ENCODE data around the gene RECK. TPM values are rescaled to one million over a fixed set of nuclear protein-coding genes. Genes with fewer than 3 reads are reported as not detected.
"Not testable (repeated sequence)": the region's sequence is repeated elsewhere in the genome, so short reads cannot be mapped to it uniquely, and the experiment has no call there.

Gene RECK
- total RNA-seq, 1 experiment from 2014 or later: 10.6 TPM

DNA sequence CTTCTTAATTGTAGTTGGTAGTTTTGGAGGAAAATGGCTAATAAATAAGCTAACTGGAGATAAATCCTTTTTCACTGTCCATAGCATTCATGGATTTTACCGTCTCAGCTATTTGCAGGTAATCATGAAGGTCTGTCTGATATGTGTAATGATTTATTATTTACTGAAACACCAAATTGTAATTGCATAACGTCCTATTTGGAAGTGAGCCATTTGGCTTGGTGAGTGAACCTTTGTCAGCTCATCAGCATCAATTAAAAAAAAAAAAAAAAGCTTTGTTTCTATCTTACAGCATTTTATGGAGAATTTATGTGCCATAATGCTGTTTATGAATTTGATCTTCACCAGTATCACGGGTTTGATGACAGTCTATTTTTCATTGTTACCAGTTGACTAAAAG, 20.2 kb downstream of the RECK start:
- DNase-seq (ENCODE audit: low read depth): no peak

DNA sequence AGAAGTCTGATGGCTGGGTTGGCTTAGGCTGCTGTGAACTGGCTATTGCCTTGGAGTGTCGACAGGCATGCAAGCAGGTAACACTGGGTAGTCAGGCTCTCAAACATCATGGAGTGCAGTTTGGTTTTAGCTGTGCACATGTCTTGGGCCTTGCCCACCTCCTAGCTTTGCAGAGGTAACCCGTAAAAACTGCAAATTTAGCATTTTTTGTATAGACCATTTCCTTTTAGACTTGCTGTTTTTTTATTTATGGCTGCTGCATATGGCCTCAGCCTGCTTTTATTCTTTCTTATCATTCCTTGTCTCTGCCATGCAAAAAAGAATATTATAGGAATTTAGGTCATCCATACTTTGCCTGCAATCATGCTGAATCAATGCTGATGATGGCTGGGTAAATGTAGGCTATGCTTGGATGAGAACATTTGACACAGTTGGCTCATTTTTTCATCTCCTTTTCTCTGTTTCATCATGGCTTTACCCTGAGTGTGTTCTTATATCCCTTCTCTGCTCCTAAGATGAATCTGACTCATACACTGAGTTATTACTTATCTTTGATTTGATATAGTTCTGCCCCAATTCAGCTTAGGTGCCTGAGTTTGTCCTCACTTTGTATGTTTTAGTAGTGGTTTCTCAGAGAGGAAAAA, 27.2 kb downstream of the RECK start:
- DNase-seq (ENCODE audit: low read depth): peak; percentile 28

DNA sequence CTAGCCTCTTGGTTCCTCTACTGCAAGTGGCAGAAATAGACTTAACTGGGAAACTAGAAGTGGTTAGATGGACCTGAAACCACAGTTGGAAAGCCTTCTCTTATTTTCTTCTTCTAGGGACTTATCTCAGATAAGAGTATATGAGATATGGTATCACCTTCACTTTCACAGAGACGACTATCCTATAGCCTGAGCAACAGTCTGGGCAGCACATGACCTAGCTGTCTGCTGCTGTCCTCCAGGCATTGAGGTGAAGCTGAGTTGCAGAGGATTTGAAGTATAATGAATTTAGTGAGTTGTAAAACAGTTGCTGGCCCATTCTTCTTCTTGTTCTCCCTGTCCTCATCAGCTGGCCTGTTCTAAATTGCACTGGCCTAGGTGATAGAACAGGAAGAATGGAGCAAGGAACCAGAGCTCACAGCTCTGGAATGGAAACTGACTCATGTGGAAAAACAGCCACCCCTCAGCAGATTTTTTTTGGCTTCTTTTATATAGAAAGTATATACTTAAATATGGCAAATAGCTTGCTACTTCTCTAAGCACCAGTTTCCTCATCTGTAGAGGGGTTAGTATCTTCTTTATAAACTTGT, 27.8 kb downstream of the RECK start:
- DNase-seq (ENCODE audit: low read depth): peak; percentile 6

DNA sequence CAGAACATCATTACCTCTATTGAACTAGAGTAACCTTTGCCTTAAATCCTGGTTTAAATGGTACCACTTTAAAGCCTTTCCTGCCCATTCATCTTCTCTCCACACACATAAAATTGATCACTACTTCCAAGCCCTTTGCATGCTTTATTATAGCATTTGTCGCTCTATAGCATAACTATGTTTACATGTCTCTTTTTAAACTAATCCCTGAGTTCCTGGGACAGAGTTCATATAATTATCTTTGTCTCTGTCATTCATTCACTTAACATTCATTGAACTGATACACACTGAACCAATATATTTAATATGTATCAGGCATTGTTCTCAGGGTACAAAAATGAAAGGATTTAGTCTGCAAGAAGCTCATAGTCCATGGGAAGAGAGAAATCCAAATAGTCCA, 37.3 kb downstream of the RECK start:
- DNase-seq (ENCODE audit: low read depth): no peak

DNA sequence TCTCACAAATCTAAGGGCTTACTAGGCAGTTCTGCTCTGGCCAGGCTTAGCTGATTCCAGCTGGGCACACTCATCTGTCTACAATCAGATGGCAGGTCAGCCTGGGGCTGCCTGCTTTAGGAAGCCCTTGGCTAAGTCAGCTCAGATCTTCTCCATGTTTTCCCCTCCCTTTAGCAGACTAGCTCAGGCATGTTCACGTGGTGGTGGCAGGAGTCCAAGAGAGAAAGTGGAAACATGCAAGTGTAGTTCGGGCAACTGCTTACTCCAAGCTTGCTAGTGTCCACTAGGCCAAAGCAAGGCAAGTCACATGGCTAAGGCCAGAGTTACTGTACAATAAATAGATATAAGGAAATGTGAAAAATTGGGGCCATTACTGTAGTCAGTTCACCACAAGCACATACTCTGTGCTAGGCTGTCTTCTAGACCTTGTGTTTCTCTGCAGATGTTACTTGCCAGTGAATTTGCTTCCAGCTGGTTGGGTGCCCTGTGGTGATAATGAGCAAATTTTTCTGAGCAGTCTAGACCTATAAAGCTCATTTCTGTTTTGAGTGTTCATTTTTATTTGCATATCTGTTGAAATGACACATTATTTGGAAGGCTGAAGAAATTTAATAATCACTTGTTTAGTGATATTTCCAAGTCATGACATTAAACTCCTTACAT, 38.3 kb downstream of the RECK start:
- peak; percentile 80 for DNase-seq (ENCODE audit: low read depth)

DNA sequence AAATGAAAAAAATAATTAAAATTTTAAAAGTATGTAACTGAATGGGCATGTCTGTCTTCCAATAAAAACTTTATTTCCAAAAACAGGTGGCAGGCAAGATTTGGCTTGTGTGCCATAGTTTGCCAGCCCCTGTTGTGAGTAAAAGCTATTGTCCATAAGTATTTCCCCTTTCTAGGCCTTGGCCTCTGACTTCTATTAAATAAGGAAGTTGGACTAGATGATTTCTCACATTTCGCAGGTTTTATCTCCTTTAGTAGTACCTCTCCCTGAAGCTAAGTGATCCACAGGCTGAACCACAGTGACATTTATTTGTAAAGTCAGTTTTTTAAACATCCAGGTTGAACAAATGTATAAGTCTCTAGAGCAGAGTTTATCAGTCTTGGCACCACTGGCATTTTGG, 41.3 kb downstream of the RECK start:
- no peak for DNase-seq (ENCODE audit: low read depth)

DNA sequence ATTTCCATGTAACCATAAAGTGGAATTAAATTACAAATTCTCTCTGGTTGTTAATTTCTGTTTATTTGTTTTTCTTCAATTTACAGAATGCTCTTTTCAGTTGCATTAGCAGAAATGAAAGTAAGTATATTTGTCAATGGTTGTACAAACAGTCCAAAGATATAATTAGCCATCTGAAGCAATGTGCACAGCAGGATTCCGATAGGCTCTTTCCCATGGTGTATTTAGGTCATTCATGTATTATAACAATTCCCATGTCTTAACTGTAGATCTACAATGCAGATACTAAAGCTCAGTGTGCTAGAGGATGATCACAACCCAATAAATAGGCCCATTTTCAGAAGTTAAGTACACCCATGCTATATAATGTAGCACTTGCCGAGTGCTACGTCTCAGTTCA, 43.8 kb downstream of the RECK start:
- DNase-seq (ENCODE audit: low read depth): no peak

DNA sequence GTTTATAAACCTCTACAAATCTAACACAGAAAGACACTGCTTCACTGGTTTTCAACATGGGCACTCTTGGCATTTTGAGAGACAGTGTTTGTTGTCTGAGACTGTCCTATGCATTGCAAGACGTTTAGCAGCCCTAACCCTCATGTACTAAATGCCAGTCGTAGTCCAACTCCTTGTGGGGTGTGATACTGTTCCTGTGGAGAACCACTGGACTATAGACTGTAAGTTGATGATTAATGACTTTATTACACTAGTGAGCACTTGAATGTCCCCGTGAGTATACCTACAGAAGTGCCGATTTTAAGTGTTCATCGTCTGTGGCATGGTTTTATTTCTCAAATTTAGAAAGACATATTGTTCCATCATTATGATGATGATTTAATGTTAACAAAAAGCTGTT, 46.2 kb downstream of the RECK start:
- no peak for DNase-seq (ENCODE audit: low read depth)

DNA sequence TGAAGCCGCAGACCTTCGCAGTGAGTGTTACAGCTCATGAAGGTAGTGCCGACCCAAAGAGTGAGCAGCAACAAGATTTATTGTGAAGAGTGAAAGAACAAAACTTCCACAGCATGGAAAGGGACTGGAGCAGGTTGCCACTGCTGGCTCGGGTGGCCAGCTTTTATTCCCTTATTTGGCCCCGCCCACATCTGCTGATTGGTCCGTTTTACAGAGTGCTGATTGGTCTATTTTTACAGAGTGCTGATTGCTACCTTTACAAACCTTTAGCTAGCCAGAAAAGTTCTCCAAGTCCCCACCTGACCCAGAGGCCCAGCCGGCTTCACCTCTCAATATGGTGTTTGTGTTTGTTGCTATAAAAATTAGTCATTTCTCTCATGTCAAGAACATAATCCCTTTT, 49.7 kb downstream of the RECK start:
- DNase-seq (ENCODE audit: low read depth): no peak

DNA sequence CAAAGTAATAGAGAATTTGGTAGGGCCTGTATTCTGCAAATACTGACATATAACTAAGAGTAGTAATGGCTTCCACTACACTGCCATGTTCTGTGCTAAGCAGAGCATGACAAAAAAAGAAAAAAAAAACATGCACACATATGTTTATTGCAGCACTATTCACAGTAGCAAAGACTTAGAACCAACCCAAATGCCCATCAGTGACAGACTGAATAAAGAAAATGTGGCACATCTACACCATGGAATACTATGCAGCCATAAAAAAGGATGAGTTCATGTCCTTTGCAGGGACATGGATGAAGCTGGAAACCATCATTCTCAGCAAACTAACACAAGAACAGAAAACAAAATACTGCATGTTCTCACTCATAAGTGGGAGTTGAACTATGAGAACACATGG, 50.3 kb downstream of the RECK start:
- not testable (repeated sequence) for DNase-seq (ENCODE audit: low read depth)

DNA sequence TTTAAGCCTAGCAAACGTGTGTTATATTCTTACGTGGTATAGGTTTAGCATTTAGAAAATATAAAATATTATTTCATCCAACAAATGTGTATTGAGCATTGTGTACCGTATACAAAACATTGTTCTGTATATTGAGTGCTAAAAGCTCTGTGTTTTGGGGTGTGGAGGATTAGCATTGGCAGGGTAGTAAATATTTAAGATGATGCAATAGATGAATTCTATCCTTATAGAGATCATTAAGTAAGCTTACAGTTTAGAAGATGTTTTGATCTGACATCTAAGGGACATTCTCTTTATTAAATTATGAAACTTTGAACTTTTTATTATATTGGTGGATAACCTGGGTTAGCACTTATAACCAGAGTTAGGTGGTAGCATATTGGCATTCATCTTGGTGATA, 51.3 kb downstream of the RECK start:
- DNase-seq (ENCODE audit: low read depth): no peak

DNA sequence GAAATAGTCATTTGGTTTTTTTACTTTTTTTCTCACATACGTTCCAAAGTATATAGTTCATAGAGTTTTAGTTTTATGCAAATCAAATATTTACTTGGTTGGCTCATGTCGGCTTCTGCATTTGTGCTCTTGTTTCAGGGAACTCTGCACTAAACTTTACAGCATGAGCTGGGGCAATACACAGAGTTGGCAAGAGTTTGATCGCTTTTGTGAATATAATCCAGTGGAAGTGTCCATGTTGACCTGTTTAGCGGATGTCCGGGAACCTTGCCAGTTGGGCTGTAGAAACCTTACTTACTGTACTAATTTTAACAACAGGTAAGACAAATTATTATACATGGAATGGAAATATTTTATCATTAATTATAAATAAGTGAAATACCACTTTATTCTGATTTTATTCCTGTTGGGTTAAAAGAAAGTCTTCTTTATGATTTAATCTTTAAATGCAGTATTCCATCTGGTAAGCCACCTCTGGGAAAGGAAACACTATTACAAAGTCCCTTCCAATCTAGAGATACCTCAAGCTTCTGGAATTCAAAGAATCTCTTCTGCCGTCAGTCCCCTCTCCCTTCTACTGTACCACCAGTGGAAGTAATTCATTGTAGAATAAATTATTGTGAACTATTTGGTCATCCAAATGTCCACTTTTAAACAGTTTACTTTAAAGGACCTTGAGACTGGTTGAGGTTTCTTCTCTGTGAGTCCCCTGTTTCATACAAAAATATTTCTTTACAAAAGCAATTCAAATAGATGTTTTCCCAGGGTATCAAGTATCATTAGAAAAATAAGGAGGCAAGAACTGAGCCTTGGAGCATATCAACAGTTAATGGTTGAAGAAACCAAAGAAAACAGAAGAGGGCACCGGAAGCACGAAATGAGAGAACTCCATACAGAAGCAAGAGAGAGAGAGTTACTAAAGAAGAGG, 54.6 kb downstream of the RECK start:
- peak; percentile 62 for DNase-seq (ENCODE audit: low read depth)

DNA sequence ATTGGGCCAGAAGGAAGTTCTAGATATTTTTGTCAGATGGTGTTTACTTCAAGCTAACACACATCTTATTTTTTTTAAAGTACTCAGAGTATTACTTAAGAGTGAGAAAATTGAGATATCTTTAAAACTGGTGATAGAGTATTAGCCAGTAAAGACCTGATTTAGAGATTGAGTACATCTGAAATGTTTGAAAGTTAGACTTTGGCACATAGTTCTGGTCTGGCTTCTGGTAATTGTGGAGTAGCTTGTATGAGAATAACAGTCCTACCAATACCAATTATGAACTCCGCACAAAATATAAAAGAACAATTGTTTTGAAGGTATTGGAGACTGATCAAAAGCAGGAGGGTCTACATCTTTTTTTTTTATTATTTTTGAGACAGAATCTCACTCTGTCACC, 55.3 kb downstream of the RECK start:
- DNase-seq (ENCODE audit: low read depth): no peak

DNA sequence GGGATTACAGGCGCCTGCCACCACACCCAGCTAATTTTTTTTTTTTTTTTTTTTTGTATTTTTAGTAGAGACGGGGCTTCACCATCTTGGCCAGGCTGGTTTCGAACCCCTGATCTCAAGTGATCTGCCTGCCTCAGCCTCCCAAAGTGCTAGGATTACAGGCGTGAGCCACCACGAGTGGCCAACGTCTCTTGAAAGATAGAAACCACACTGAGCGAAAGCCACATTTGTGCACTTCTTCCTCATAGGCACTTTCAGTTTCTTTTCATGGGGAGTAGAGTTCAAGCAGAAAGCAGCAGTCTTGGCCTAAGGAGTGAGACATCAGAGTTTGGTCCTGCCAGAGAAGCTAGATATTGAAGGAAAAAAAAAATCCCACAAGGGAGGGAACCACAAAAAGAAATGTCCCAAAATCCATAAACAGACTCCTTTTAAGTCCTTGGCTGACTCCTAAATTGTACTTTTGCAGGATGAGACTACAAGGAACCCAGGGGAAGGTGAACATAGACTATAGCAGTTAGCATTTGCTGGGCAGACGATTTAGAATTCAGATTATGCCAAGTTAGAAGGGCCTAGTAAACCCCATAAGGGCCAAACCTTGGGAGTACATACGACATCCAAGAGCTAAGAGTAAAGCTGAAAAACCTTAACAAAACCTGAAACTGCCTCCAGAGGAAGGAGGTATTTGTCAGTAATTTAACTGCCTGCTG, 55.9 kb downstream of the RECK start:
- DNase-seq (ENCODE audit: low read depth): no peak

DNA sequence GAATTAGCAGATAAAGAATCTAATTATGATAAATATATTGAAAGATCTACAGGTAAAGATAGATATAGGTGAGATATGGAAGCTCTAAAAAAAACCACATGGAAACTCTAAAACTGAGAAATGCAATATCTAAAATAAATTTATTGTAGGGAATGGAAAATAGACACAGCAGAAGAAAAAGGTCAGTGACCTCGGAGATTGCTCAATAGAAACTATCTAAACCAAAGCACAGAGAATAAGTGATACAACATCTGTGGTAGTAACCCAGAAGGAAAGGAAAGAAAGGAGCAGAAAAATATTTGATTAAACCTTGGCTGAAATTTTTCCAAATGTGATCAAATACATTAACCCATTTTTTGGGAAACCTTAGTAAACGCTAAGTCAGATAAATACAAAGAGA, 56.7 kb downstream of the RECK start:
- DNase-seq (ENCODE audit: low read depth): peak; percentile 25

DNA sequence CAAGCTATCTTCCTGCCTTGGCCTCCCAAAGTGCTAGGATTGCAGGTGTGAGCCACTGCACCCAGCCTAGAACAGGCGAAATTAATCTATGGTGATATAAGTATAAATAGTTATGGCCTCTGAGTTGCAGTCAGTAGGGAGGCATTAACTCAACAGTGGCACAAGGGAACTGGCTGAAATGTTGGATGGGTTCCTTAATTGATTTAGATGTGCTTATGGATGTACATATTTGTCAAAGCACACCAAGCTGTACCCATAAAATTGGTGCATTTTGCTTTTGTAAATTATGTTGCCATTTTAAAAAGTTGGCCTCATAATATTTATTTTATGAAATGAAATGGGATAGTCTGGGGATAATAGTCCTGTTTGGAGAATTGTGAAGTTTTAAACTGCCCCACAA, 63.0 kb downstream of the RECK start:
- DNase-seq (ENCODE audit: low read depth): no peak

DNA sequence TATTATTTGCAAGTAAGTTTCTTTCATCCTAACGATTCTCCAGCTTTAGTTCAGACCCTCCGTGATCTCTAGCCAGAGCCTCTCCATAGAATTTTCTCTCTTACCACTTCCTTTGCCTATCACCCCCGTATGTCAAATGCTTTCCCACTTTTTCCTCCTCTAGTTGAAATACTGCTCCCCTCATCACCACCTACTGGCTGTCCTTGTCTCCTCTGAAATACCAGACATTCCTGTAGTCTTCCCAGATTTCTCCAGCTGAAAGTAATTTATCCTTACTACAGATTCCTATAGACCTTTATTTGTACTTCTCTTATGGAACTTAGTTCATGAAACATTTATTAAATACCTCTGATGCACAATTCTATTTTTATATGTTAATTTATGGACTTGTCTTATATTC, 63.8 kb downstream of the RECK start:
- peak; percentile 14 for DNase-seq (ENCODE audit: low read depth)

DNA sequence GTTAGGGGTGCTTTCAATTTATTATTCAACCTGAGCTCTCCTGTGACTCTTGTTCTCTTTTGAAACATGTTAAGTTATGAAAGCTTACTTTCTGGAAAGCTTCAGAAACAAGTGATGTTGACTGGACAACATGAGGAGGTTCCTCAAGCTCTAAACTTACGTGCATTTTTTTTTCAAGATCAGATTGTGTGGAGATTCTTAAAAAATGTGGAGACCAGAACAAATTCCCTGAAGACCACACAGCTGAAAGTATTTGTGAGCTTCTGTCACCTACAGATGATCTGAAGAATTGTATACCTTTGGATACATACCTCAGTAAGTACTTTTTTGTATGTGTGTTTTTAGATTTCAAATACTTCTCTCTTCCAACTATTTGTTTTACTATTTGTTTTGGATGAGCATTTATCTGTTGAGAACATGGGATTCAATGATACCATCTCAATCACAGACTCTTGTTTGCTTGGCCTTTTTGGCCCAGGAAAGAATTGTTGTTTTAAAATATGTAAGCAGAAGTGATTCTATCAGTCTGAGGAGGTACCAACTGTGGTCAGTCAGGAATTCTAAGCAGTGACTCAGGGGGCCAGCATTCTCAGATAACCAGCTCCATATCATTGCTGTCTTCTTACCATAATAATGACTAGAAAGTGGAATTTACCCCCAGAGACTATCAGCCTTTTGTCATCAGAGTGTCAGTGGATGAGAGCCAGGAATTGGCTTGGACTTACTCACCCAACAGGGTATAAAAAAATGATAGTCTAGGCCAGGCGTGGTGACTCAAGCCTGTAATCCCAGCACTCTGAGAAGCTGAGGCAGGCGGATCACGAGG, 65.4 kb downstream of the RECK start:
- DNase-seq (ENCODE audit: low read depth): peak; percentile 99

DNA sequence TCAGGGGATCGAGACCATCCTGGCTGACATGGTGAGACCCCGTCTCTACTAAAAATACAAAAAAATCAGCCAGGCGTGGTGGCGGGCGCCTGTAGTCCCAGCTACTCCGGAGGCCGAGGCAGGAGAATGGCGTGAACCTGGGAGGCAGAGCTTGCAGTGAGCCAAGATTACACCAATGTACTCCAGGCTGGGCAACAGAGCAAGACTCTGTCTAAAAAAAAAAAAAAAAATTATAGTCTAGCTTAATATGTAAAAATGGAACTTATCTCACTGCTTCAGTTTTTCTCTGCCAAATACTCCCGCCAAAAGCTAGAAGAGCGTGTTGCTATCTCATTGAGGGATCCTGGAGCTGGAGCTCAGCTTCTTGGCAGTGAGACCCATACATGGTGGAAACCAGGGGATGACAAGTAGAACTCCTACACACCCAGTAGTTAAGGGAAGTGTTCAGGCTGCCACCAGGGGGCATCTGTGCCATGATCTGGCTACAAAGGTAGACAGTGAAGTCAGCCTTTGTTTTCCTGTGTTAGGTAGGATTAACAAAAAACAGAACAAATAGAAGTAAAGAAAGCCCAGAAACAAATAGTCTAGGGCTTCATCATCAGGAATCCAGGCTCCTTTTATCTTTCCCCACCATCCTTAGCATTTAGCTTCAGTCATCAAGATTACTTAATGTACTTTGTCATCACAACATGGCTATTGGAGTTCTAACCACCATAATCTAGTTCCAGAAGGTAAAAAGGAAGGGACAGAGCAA, 66.2 kb downstream of the RECK start:
- DNase-seq (ENCODE audit: low read depth): peak; percentile 72

DNA sequence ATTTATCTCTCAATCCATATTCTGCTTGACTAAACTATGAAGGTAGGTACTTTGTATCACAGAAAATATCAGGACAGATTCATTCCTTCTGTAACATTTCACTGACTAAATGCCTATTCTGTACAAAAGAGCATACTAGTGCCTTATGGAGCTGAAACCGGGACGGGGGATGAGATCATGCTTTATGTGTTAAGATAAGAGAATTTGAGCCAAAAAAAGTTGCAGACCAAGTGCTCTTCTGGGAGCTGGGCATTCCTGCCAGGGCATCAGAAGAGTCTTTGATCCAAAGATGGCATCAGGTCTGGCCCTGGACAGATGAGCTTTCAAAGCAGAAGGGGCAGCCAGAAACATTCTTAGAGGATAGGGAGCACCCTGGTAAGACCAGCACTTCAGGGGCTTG, 72.4 kb downstream of the RECK start:
- no peak for DNase-seq (ENCODE audit: low read depth)
